B cell (primary cell): Measurements from ENCODE around the gene KIF25.

ENCODE experiments used
- EZH2 ChIP-seq: IDR thresholded peaks from 2 replicates; pipeline ENCODE4 v1.6.1; 2012; ENCODE audit warnings: borderline replicate concordance, low read depth, mild to moderate bottlenecking, moderate library complexity, low read length; ENCODE audit not compliant: insufficient read depth, poor library complexity, severe bottlenecking
- TF ChIP-seq, protein P1 (sequence below): fragments of 200-600 bp; IDR thresholded peaks from one replicate; pipeline ENCODE4 v1.8.0; 2022; ENCODE audit warnings: antibody characterized with exemption, mild to moderate bottlenecking

DNA sequence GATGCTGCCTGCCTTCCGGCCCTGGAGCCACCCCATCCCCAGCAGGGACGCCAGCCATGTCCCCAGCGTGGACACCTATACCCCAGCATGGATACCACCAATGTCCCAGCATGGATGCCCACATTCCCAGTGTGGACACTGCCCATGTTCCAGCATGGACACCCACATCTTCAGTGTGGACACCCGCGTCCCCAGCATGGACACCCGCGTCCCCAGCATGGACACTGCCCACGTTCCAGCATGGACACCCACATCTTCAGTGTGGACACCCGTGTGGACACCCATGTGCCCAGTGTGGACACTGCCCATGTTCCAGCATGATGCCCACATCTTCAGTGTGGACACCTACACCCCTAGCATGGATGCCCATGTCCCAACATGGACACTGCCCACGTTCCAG lies 88.6 kb downstream of the KIF25 start:
- TF ChIP-seq, protein P1, sequence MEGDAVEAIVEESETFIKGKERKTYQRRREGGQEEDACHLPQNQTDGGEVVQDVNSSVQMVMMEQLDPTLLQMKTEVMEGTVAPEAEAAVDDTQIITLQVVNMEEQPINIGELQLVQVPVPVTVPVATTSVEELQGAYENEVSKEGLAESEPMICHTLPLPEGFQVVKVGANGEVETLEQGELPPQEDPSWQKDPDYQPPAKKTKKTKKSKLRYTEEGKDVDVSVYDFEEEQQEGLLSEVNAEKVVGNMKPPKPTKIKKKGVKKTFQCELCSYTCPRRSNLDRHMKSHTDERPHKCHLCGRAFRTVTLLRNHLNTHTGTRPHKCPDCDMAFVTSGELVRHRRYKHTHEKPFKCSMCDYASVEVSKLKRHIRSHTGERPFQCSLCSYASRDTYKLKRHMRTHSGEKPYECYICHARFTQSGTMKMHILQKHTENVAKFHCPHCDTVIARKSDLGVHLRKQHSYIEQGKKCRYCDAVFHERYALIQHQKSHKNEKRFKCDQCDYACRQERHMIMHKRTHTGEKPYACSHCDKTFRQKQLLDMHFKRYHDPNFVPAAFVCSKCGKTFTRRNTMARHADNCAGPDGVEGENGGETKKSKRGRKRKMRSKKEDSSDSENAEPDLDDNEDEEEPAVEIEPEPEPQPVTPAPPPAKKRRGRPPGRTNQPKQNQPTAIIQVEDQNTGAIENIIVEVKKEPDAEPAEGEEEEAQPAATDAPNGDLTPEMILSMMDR = no peak
- no peak for TF ChIP-seq EZH2
